GM19372 (cell line): Measurements from ENCODE around the gene BPI.
"Not testable (repeated sequence)": the region's sequence is repeated elsewhere in the genome, so short reads cannot be mapped to it uniquely, and the experiment has no call there.

Experiments used
- ATAC-seq: cut with Tn5 transposase; IDR thresholded peaks from one replicate; pipeline ENCODE4 v1.9.1; 2021; ENCODE audit warnings: mild to moderate bottlenecking, low read depth, moderate library complexity; ENCODE audit not compliant: unreplicated experiment

Gene BPI

GRCh38 chr20:38355161-38356012 lies 51.4 kb downstream of the BPI start:
- ATAC-seq, result no peak

- no peak for ATAC-seq
Observed at GRCh38 chr20:38357653-38358207, 53.8 kb downstream of the BPI start.

GRCh38 chr20:38358556-38358955 lies 54.6 kb downstream of the BPI start:
- ATAC-seq, result no peak

GRCh38 chr20:38363004-38363747 lies 59.2 kb downstream of the BPI start:
- ATAC-seq, result no peak

GRCh38 chr20:38369389-38369788 lies 65.4 kb downstream of the BPI start:
- no peak for ATAC-seq

- ATAC-seq, result no peak
Observed at GRCh38 chr20:38372806-38373205, 68.8 kb downstream of the BPI start.

GRCh38 chr20:38373231-38373867 lies 69.4 kb downstream of the BPI start:
- ATAC-seq, result no peak

- no peak for ATAC-seq
Observed at GRCh38 chr20:38373898-38374297, 69.9 kb downstream of the BPI start.

GRCh38 chr20:38377039-38377685 lies 73.2 kb downstream of the BPI start:
- ATAC-seq, result no peak

GRCh38 chr20:38377838-38378237 lies 73.9 kb downstream of the BPI start:
- ATAC-seq, result not testable (repeated sequence)

- no peak for ATAC-seq
Observed at GRCh38 chr20:38383147-38383546, 79.2 kb downstream of the BPI start.

- ATAC-seq, result no peak
Observed at GRCh38 chr20:38386004-38386403, 82.0 kb downstream of the BPI start.

GRCh38 chr20:38386851-38387250 lies 82.9 kb downstream of the BPI start:
- no peak for ATAC-seq
